HepG2 (cell line): Measurements from ENCODE around the gene CARMIL1. TPM values are rescaled to one million over a fixed set of nuclear protein-coding genes. Genes with fewer than 3 reads are reported as not detected.

Experiments used
- ATAC-seq: fragments of 200-7000 bp; cut with Tn5 transposase; 3 replicates; pipeline ENCODE4 v1.9.1; 2020; ENCODE audit warnings: mild to moderate bottlenecking, moderate library complexity
- BruUV-seq: library from RNA; stranded (reverse); fragments of 400-500 nt; replicated peaks from 2 replicates; lab custom pipeline; 2021; lab: Mats Ljungman, UMichigan
- CTCF ChIA-PET: fragments of 300-600 bp; formaldehyde crosslinking; extraction: SDS; loops from one replicate; lab custom pipeline; 2021; ENCODE audit warnings: low total read pairs, inconsistent platforms, low intra/inter-chr PET ratio; lab: Yijun Ruan, JAX
- POLR2A ChIA-PET: fragments of 350-600 bp; sonication (Branson Sonifier 250); formaldehyde crosslinking; loops from one replicate; lab custom pipeline; 2020; ENCODE audit warnings: antibody characterized with exemption, inconsistent platforms; lab: Yijun Ruan, JAX
- DNase-seq: peaks from one replicate; pipeline ENCODE4 v3.0.0-alpha.2; 2015; ENCODE audit warnings: low spot score
- FAIRE-seq: peaks from 3 replicates; lab custom pipeline; 2011; peaks lifted over from hg19 to GRCh38; lab: Jason Lieb, UNC
- H2AFZ ChIP-seq: one replicate; pipeline ENCODE4 v1.6.1; 2011; ENCODE audit warnings: low read length, inconsistent platforms
- H3K27ac ChIP-seq: fragments of 300-600 bp; 3 replicates; pipeline ENCODE4 v1.8.0; 2011; ENCODE audit warnings: mixed run types, mild to moderate bottlenecking, mixed read lengths, low read length, inconsistent platforms; ENCODE audit not compliant: insufficient read depth; ENCODE audit errors: extremely low read length
- H3K27me3 ChIP-seq, 2 experiments: fragments of 200-600 bp in 1 of 2; 2 replicates in 1 of 2; 3 replicates in 1 of 2; pipeline versions ENCODE4 v1.6.0 to v1.8.0; 2011; ENCODE audit warnings: low read length in 2 of 2, mild to moderate bottlenecking in 2 of 2, moderate library complexity in 2 of 2, inconsistent platforms in 1 of 2; ENCODE audit not compliant: insufficient read depth in 2 of 2, control insufficient read depth in 1 of 2
- H3K36me3 ChIP-seq, 2 experiments: fragments of 200-600 bp in 1 of 2; replicated peaks in 1 of 2; 2 replicates in 1 of 2; 3 replicates in 1 of 2; pipeline versions ENCODE4 v1.5.1 to v1.8.0; 2011; ENCODE audit warnings: low read length in 2 of 2, inconsistent platforms in 1 of 2; ENCODE audit not compliant: insufficient read depth in 2 of 2, control insufficient read depth in 1 of 2
- H3K4me1 ChIP-seq: 2 replicates; pipeline ENCODE4 v1.5.1; 2012; ENCODE audit warnings: low read length, inconsistent platforms; ENCODE audit not compliant: insufficient read depth
- H3K4me2 ChIP-seq: 2 replicates; pipeline ENCODE4 v1.6.0; 2011; ENCODE audit warnings: low read depth, low read length, inconsistent platforms
- H3K4me3 ChIP-seq, 3 experiments: fragments of 200-600 bp in 1 of 3; sonication (generic), shearing (Covaris generic) in 1 of 3; replicated peaks in 1 of 3; 2 replicates each; pipeline ENCODE4 v1.5.1; 2011 to 2016; ENCODE audit warnings: low read length in 3 of 3, inconsistent platforms in 2 of 3, low read depth in 2 of 3, mild to moderate bottlenecking in 2 of 3, control low read depth in 1 of 3, mixed read lengths in 1 of 3; ENCODE audit not compliant: insufficient read depth in 1 of 3
- H3K79me2 ChIP-seq: one replicate; pipeline ENCODE4 v1.6.1; 2011; ENCODE audit warnings: low read length, inconsistent platforms; ENCODE audit not compliant: insufficient read depth
- H3K9ac ChIP-seq: 2 replicates; pipeline ENCODE4 v1.6.0; 2011; ENCODE audit warnings: mild to moderate bottlenecking, low read depth, low read length, inconsistent platforms; ENCODE audit not compliant: insufficient read depth
- H3K9me3 ChIP-seq: 2 replicates; pipeline ENCODE4 v1.5.1; 2012; ENCODE audit warnings: mild to moderate bottlenecking, low read length
- H4K20me1 ChIP-seq: 2 replicates; pipeline ENCODE4 v1.6.0; 2011; ENCODE audit warnings: inconsistent platforms, mild to moderate bottlenecking, low read length, moderate library complexity; ENCODE audit not compliant: insufficient read depth
- ELK4 ChIP-seq: sonication (generic); formaldehyde crosslinking; IDR thresholded peaks from 2 replicates; pipeline ENCODE4 v1.9.0; 2021; ENCODE audit warnings: missing genetic modification reagents, borderline replicate concordance
- FOXP4 ChIP-seq: sonication (generic); formaldehyde crosslinking; IDR thresholded peaks from 2 replicates; pipeline ENCODE4 v1.4.0; 2020; ENCODE audit warnings: missing genetic modification reagents
- IRF2 ChIP-seq: IDR thresholded peaks from 2 replicates; pipeline ENCODE4 v1.6.1; 2018; ENCODE audit warnings: missing genetic modification reagents, missing compliant biosample characterization
- MAFF ChIP-seq: IDR thresholded peaks from 2 replicates; pipeline ENCODE4 v1.6.1; 2011; ENCODE audit warnings: low read depth, low read length, improper control_type of control experiment
- PLSCR1 ChIP-seq: sonication (generic); formaldehyde crosslinking; IDR thresholded peaks from 2 replicates; pipeline ENCODE4 v1.5.0; 2020; ENCODE audit warnings: missing genetic modification reagents, mild to moderate bottlenecking, borderline replicate concordance
- THAP11 ChIP-seq: IDR thresholded peaks from 2 replicates; pipeline ENCODE4 v1.6.1; 2016; ENCODE audit warnings: missing biosample characterization, missing genetic modification reagents
- TIGD3 ChIP-seq: sonication (generic); formaldehyde crosslinking; IDR thresholded peaks from 2 replicates; pipeline ENCODE4 v1.5.1; 2020; ENCODE audit warnings: mild to moderate bottlenecking, missing genetic modification reagents, borderline replicate concordance
- ZNF468 ChIP-seq: sonication (generic); formaldehyde crosslinking; IDR thresholded peaks from 2 replicates; pipeline ENCODE4 v1.8.0; 2022; ENCODE audit warnings: mild to moderate bottlenecking, moderate library complexity, missing genetic modification reagents
- ZNF547 ChIP-seq: sonication (generic); formaldehyde crosslinking; IDR thresholded peaks from 2 replicates; pipeline ENCODE4 v1.5.1; 2020; ENCODE audit warnings: mild to moderate bottlenecking, missing genetic modification reagents
- ZNF614 ChIP-seq: IDR thresholded peaks from 2 replicates; pipeline ENCODE4 v1.6.1; 2018; ENCODE audit warnings: missing biosample characterization, missing genetic modification reagents, inconsistent platforms, borderline replicate concordance
- ZNF850 ChIP-seq: sonication (generic); formaldehyde crosslinking; conservative IDR thresholded peaks from 2 replicates; pipeline ENCODE4 v1.9.0; 2021; ENCODE audit warnings: mild to moderate bottlenecking, missing genetic modification reagents
- ZSCAN22 ChIP-seq: sonication (generic); formaldehyde crosslinking; IDR thresholded peaks from 2 replicates; pipeline ENCODE4 v1.4.0; 2020; ENCODE audit warnings: mild to moderate bottlenecking, missing genetic modification reagents
- WGBS: methylation state at CpG from one replicate; pipeline ENCODE4 v1.1.6; 2017; ENCODE audit warnings: low lambda C conversion rate; 5-methylcytosine and 5-hydroxymethylcytosine counted together
- in situ Hi-C: cut with HindIII; loops from 2 replicates; pipeline ENCODE4 v1.10.0; 2017; ENCODE audit warnings: low pct_unique_long_range_greater_than_20kb; ENCODE audit not compliant: extremely low pct_ligation_motif_present
- intact Hi-C: fragments of 100-400 bp; cut with micrococcal nuclease; formaldehyde crosslinking; loops from one replicate; pipeline ENCODE4 v1.10.0; 2022; ENCODE audit not compliant: unreplicated experiment
- polyA plus RNA-seq, 8 experiments: library from polyadenylated mRNA; depleted of rRNA in 3 of 8; stranded (reverse) in 7 of 8; unstranded in 1 of 8; fragments of >200 nt; fragmentation: Illumina TruSeq in 4 of 8; extraction: Trizol in 4 of 8; gene quantifications; 2 replicates each; pipeline versions ENCODE4 v1.2.1 to v1.2.3, GENCODE V29; 2011 to 2016; ENCODE audit warnings: low read depth in 4 of 8, missing spikeins in 1 of 8, mixed read lengths in 1 of 8; ENCODE audit not compliant: insufficient read depth in 1 of 8
- total RNA-seq, 5 experiments: library from RNA; depleted of rRNA; stranded (reverse); fragments of >200 nt; fragmentation: Illumina TruSeq; extraction: Trizol; gene quantifications; 2 replicates each; pipeline ENCODE4 v1.2.3, GENCODE V29; 2016; ENCODE audit warnings: low read depth in 1 of 5

CARMIL1 gene
- total and polyA plus RNA-seq, 2 of the 13 experiments (the other 11 are each of a cell fraction or from before 2014, with no cell fraction given) = 1.8 to 2.6 TPM

GRCh38 chr6:25316626-25317025 lies 37.5 kb downstream of the CARMIL1 start:
- TF ChIP-seq PLSCR1 (CRISPR knock-in tag) = no peak
- no peak for TF ChIP-seq ZNF547 (CRISPR knock-in tag)
- no peak for TF ChIP-seq TIGD3 (CRISPR knock-in tag)
- Histone ChIP-seq H3K79me2 (no peaks in the 10 kb centered on the region), H3K27ac (no peak overlapping the region), H4K20me1 (no peaks in the 10 kb centered on the region), H3K27me3 (no peaks in the 10 kb centered on the region), H3K4me3 (no peak overlapping the region), H3K9ac (no peak overlapping the region), H2AFZ (no peak overlapping the region), H3K4me1 (no peaks in the 10 kb centered on the region), H3K9me3 (no peaks in the 10 kb centered on the region), H3K4me2 (no peak overlapping the region), H3K36me3 (no peaks in the 10 kb centered on the region)
- in situ Hi-C loops = no loop called here
- ChIA-PET POLR2A (no interaction called here), CTCF (no interaction called here)
- intact Hi-C loops = no loop called here
- BruUV-seq = no TSS peak
- FAIRE-seq (no peak), DNase-seq (no peak), ATAC-seq (no peak)
- 43% methylated on average over 4 of the region's 4 CpGs for WGBS

DNA sequence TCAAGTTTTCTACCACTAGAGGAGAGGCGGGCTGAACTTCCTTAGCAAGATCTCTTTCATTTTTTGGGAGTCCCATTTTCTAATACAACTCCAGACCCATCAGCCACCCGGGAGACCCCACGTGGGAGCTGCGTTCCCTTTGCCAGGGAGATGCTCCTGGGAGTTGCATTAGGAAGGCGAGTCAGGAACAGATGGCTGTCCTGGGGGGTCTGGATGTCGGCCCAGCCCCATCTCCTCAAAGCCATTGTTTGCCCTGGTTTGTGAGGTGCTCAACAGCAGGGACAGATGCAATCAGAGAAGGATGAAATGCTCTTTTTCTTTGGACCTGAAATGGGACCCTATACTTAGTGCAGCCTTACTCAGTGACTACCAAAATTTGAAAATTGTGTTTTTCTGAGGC lies 39.4 kb downstream of the CARMIL1 start:
- CTCF ChIA-PET = no interaction called here
- FAIRE-seq (no peak), DNase-seq (no peak), ATAC-seq (no peak)
- TF ChIP-seq MAFF (no peak), ZNF468 (CRISPR knock-in tag) (no peak), IRF2 (no peak), FOXP4 (no peak), ZNF614 (no peak), ZSCAN22 (CRISPR knock-in tag) (no peak), ZNF850 (CRISPR knock-in tag) (no peak), ELK4 (no peak), THAP11 (CRISPR knock-in tag) (no peak)
- POLR2A ChIA-PET = no interaction called here
- Histone ChIP-seq H3K36me3 (no peaks in the 10 kb centered on the region), H3K27me3 (no peaks in the 10 kb centered on the region), H3K4me3 (no peak overlapping the region), H3K27ac (no peak overlapping the region), H3K9ac (no peak overlapping the region), H4K20me1 (no peaks in the 10 kb centered on the region), H3K79me2 (no peaks in the 10 kb centered on the region), H3K4me1 (no peaks in the 10 kb centered on the region), H2AFZ (no peak overlapping the region), H3K4me2 (no peak overlapping the region), H3K9me3 (no peaks in the 10 kb centered on the region)
- intact Hi-C loops (no loop called here), in situ Hi-C loops (no loop called here)
- no TSS peak for BruUV-seq
- WGBS = 76% methylated on average over 6 of the region's 6 CpGs
